Activated T-helper 17 cell treated with anti-CD3 and anti-CD28 coated beads, Interleukin-2, amount 50 U/mL, for 72 hours (primary cell): ENCODE results near the gene SLC25A6. TPM values are rescaled to one million over a fixed set of nuclear protein-coding genes. Genes with fewer than 3 reads are reported as not detected.
A peak's percentile ranks its signal among the peaks of the same experiment; 100 is the strongest.
"Not testable (repeated sequence)": the region's sequence is repeated elsewhere in the genome, so short reads cannot be mapped to it uniquely, and the experiment has no call there.

Experiments used
- ATAC-seq: fragments of 150-1000 bp; cut with Tn5 transposase; replicated peaks from 2 replicates; pipeline ENCODE4 v1.10.0; 2021; ENCODE audit warnings: mild to moderate bottlenecking, moderate library complexity
- H3K27ac Mint-ChIP-seq: one replicate; pipeline ENCODE4 v1.8.0; 2022; ENCODE audit warnings: mixed read lengths
- H3K27me3 Mint-ChIP-seq: one replicate; pipeline ENCODE4 v1.8.0; 2022; ENCODE audit warnings: mixed read lengths
- H3K36me3 Mint-ChIP-seq: one replicate; pipeline ENCODE4 v1.8.0; 2022; ENCODE audit warnings: low read depth, mild to moderate bottlenecking, mixed read lengths
- H3K4me1 Mint-ChIP-seq: one replicate; pipeline ENCODE4 v1.8.0; 2022; ENCODE audit warnings: mixed read lengths
- H3K4me3 Mint-ChIP-seq: one replicate; pipeline ENCODE4 v1.8.0; 2022; ENCODE audit warnings: mild to moderate bottlenecking, mixed read lengths
- H3K9me3 Mint-ChIP-seq: one replicate; pipeline ENCODE4 v1.8.0; 2022; ENCODE audit warnings: mixed read lengths
- total RNA-seq, 2 donors: library from RNA; stranded (reverse); gene quantifications; one replicate each; pipeline ENCODE4 v1.2.3, GENCODE V29; 2022

Gene SLC25A6
- total RNA-seq, 2 donors from 2014 or later: 373 to 401 TPM

DNA sequence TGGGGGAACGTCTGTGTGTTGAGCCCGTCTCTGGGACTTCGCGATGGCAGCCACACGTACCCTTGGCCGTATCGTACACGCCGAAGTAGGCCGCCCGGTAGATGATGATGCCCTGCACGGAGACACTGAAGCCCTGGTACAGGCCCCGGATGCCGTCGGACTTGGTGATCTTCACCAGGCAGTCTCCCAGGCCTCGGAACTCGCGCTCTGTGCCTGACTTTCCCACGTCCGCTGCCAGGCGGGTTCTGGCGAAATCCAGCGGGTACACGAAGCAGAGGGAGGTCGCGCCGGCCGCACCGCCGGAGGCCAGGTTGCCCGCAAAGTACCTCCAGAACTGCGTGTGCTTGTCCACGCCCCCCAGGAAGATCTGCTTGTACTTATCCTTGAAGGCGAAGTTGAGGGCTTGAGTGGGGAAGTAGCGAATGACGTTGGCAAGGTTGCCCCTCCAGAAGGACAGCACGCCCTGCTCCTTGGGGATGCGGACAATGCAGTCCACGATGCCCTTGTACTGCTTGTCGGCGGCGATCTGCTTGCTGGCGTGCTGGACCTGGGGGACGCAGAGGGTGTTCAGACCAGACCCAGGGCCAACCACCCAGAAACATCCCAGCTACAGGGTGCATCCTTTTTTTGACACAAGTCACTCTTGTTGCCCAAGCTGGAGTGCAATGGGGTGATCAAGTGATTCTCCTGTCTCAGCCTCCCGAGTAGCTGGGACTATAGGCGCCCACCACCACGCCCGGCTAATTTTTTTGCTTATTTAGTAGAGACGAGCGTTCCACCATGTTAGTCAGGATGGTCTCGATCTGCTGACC is 2.5 kb downstream of the SLC25A6 start:
- peaks cover 20% of the 10 kb centered on the region for H3K4me1 Mint-ChIP-seq
- H3K36me3 Mint-ChIP-seq: peaks cover 84% of the 10 kb centered on the region
- ATAC-seq: no peak
- H3K4me3 Mint-ChIP-seq: peak overlapping the region; percentile 84
- H3K27me3 Mint-ChIP-seq: no peaks in the 10 kb centered on the region
- H3K9me3 Mint-ChIP-seq: no peaks in the 10 kb centered on the region
- H3K27ac Mint-ChIP-seq: no peak overlapping the region

- H3K9me3 Mint-ChIP-seq: no peaks in the 10 kb centered on the region
- H3K36me3 Mint-ChIP-seq: peaks cover 91% of the 10 kb centered on the region
- ATAC-seq: no peak
- H3K27me3 Mint-ChIP-seq: no peaks in the 10 kb centered on the region
- peak overlapping the region; percentile 84 for H3K4me3 Mint-ChIP-seq
- peak overlapping the region; percentile 87 for H3K27ac Mint-ChIP-seq
- H3K4me1 Mint-ChIP-seq: peaks cover 13% of the 10 kb centered on the region
These were observed 3.3 kb downstream of the SLC25A6 start for GRCh38 chrX:1388651-1389050.

DNA sequence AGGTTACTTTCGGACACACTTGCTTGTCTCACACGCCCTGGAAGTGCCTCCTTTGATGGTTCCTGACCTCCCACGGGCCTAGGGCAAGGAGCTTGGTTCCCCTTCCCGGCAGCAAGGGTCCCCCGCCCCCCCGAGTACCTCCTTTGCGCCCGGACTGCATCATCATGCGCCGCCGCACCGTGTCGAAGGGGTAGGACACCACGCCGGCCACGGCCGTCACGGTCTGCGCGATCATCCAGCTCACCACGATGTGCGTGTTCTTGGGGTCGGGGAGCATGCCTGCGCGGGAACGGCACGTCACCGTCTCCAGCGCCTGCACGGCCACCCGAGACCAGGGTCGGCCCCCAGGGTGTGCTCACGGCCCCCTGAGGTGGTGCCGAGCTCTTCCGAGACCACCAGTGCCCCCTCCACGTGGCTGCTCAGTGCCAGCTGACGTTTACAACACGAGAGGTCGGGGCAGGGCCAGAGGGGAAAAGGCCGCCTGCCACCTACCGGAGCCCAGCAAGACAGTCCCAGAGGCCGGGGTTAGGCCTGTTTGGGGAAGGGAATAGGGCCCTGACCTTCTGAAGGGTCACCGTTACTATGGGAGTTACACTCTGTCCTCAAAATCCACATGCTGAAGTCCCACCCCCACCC is 4.7 kb downstream of the SLC25A6 start:
- Mint-ChIP-seq H3K36me3 (peaks cover 89% of the 10 kb centered on the region), H3K27ac (peak overlapping the region; percentile 87), H3K9me3 (no peaks in the 10 kb centered on the region), H3K4me3 (peak overlapping the region; percentile 84), H3K4me1 (peaks cover 10% of the 10 kb centered on the region), H3K27me3 (no peaks in the 10 kb centered on the region)
- no peak for ATAC-seq

- ATAC-seq: no peak
- Mint-ChIP-seq H3K36me3 (peaks cover 83% of the 10 kb centered on the region), H3K27me3 (no peaks in the 10 kb centered on the region), H3K27ac (no peak overlapping the region), H3K9me3 (no peaks in the 10 kb centered on the region), H3K4me3 (no peak overlapping the region), H3K4me1 (peaks cover 10% of the 10 kb centered on the region)
These were observed 5.4 kb downstream of the SLC25A6 start for GRCh38 chrX:1386338-1387127.

DNA sequence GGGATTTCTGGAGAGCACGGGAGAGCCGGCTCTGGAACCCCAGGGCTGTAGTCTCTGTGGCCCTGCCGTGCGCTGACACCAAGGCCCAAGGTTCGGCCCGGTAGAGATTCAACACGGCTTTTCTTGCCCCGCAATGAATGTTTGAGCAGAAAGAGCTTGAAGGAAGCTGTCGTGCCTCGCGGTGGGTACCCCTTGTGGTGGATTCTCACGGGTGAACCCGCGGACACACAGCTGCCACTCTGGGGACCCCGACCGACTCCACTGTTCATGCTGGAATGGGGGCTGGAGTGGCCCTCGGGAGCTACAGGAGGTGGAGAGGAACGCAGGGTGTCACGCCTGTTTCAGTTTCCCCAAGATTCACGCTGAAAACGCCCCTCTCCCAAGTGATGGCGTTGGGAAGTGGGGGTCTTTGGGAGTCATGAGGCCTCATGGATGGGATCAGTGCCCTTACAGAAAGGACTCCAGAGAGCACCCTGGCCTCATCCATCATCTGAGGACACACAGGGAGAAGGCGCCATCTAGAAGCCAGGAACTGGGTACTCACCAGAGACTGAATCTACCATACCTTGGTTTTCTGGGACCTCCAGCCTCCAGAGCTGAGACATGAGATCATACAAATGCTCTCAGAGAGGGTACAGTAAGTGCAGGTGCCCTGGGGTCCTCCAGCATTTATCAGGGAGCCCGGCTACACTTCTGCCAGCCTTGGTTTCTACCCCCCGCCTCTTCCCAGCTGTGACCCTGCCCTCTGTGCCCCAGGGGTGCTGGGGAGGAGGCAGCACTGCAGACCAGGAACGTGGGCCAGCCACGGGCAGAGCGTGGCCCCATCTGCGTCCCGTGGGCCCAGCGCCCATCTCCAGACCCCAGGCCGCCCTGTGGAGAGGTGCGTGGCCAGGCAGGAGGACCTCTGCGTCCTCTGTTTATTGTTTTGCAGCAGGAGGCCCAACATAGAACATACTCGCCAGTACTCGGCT is 6.4 kb downstream of the SLC25A6 start:
- Mint-ChIP-seq H3K4me1 (peaks cover 10% of the 10 kb centered on the region), H3K36me3 (peaks cover 73% of the 10 kb centered on the region), H3K27me3 (no peaks in the 10 kb centered on the region), H3K4me3 (no peak overlapping the region), H3K27ac (no peak overlapping the region), H3K9me3 (no peaks in the 10 kb centered on the region)
- peak; percentile 10 for ATAC-seq

- no peaks in the 10 kb centered on the region for H3K27me3 Mint-ChIP-seq
- H3K9me3 Mint-ChIP-seq: no peaks in the 10 kb centered on the region
- no peak overlapping the region for H3K27ac Mint-ChIP-seq
- H3K36me3 Mint-ChIP-seq: peaks cover 66% of the 10 kb centered on the region
- H3K4me1 Mint-ChIP-seq: peaks cover 10% of the 10 kb centered on the region
- ATAC-seq: no peak
- H3K4me3 Mint-ChIP-seq: no peak overlapping the region
These were observed 7.2 kb downstream of the SLC25A6 start for GRCh38 chrX:1384658-1385252.

GRCh38 chrX:1380672-1381233 is 11.2 kb downstream of the SLC25A6 start:
- no peaks in the 10 kb centered on the region for H3K27me3 Mint-ChIP-seq
- H3K27ac Mint-ChIP-seq: no peak overlapping the region
- H3K36me3 Mint-ChIP-seq: peaks cover 26% of the 10 kb centered on the region
- H3K9me3 Mint-ChIP-seq: no peaks in the 10 kb centered on the region
- H3K4me1 Mint-ChIP-seq: no peaks in the 10 kb centered on the region
- ATAC-seq: no peak
- H3K4me3 Mint-ChIP-seq: no peak overlapping the region

DNA sequence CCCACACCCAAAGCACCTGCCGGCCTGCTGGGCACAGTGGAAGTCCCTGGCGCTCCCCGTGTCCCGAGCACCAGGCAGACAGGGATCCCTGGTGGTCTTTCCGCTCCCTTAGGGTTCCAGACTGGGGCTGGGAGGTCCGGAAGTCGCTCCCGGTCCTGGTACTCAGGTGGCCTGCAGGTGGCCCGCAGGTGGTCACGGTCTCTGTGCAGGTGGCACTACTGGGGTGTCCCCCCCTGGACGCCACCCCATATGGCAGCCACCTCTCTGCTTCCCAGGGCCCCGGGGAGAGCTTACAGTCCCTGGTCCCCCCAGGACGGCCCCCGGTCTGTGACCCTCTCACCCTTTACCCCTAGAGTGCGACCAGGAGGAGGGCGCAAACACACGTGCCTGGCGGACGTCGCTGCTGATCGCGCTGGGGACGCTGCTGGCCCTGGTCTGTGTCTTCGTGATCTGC is 13.6 kb downstream of the SLC25A6 start:
- Mint-ChIP-seq H3K4me3 (no peak overlapping the region), H3K27ac (no peak overlapping the region), H3K4me1 (no peaks in the 10 kb centered on the region), H3K36me3 (peaks cover 1% of the 10 kb centered on the region), H3K9me3 (no peaks in the 10 kb centered on the region), H3K27me3 (no peaks in the 10 kb centered on the region)
- ATAC-seq: no peak

- ATAC-seq: no peak
- no peaks in the 10 kb centered on the region for H3K27me3 Mint-ChIP-seq
- H3K9me3 Mint-ChIP-seq: no peaks in the 10 kb centered on the region
- H3K36me3 Mint-ChIP-seq: no peaks in the 10 kb centered on the region
- peak overlapping the region; percentile 73 for H3K27ac Mint-ChIP-seq
- H3K4me3 Mint-ChIP-seq: no peak overlapping the region
- no peaks in the 10 kb centered on the region for H3K4me1 Mint-ChIP-seq
These were observed 23.6 kb downstream of the SLC25A6 start for GRCh38 chrX:1368385-1368698.

GRCh38 chrX:1366363-1366762 is 25.6 kb downstream of the SLC25A6 start:
- ATAC-seq, H3K36me3 Mint-ChIP-seq, H3K27me3 Mint-ChIP-seq, H3K9me3 Mint-ChIP-seq, H3K27ac Mint-ChIP-seq, H3K4me3 Mint-ChIP-seq, H3K4me1 Mint-ChIP-seq: not testable (repeated sequence)

- no peak for ATAC-seq
- peaks cover 32% of the 10 kb centered on the region for H3K36me3 Mint-ChIP-seq
- no peaks in the 10 kb centered on the region for H3K9me3 Mint-ChIP-seq
- no peak overlapping the region for H3K4me3 Mint-ChIP-seq
- peak overlapping the region; percentile 80 for H3K27ac Mint-ChIP-seq
- no peaks in the 10 kb centered on the region for H3K27me3 Mint-ChIP-seq
- H3K4me1 Mint-ChIP-seq: peaks cover 9% of the 10 kb centered on the region
These were observed 30.0 kb downstream of the SLC25A6 start for GRCh38 chrX:1361910-1362309.

DNA sequence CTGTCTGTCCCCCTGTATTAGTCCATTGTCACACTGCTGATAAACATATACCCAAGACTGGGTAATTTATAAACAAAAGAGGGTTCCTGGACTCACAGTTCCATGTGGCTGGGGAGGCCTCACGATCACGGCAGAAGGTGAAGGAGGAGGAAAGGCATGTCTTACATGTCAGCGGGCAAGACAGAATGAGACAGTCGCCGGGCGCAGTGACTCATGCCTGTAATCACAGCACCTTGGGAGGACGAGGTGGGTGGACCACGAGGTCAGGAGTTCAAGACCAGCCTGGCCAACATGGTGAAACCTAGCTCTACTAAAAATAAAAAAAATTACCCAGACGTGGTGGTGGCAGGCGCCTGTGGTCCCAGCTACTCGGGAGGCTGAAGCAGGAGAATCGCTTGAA is 30.6 kb downstream of the SLC25A6 start:
- no peak overlapping the region for H3K4me3 Mint-ChIP-seq

DNA sequence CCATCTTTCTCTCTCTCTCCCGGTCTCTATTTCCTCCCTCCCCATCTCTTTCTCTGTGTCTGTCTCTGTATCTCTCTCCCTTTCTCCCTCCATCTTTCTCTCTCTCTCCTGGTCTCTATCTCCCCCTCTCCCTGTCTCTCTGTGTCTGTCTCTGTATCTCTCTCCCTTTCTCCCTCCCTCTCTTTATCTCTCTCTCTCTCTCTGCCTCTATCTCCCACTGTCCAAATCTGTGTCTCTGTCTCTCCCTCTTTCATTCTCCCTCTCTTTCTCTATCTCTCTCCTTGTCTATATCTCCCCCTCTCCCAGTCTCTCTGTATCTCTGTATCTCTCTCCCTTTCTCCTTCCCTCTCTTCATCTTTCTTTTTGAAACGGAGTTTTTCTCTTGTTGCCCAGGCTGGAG is 31.7 kb downstream of the SLC25A6 start:
- Mint-ChIP-seq H3K36me3 (peaks cover 32% of the 10 kb centered on the region), H3K27ac (peak overlapping the region; percentile 79), H3K4me1 (peaks cover 9% of the 10 kb centered on the region), H3K9me3 (no peaks in the 10 kb centered on the region), H3K4me3 (no peak overlapping the region), H3K27me3 (no peaks in the 10 kb centered on the region)
- ATAC-seq: no peak

More for the DNA sequence above, 30.6 kb downstream of the SLC25A6 start:
- Mint-ChIP-seq H3K9me3 (no peaks in the 10 kb centered on the region), H3K27me3 (no peaks in the 10 kb centered on the region), H3K4me1 (peaks cover 9% of the 10 kb centered on the region), H3K36me3 (peaks cover 32% of the 10 kb centered on the region), H3K27ac (peak overlapping the region; percentile 58)
- no peak for ATAC-seq
